ENCODE results near the gene PRKCE.
A peak's percentile ranks its signal among the peaks of the same experiment; 100 is the strongest.
"Not testable (repeated sequence)": the region's sequence is repeated elsewhere in the genome, so short reads cannot be mapped to it uniquely, and the experiment has no call there.

The PRKCE gene

DNA sequence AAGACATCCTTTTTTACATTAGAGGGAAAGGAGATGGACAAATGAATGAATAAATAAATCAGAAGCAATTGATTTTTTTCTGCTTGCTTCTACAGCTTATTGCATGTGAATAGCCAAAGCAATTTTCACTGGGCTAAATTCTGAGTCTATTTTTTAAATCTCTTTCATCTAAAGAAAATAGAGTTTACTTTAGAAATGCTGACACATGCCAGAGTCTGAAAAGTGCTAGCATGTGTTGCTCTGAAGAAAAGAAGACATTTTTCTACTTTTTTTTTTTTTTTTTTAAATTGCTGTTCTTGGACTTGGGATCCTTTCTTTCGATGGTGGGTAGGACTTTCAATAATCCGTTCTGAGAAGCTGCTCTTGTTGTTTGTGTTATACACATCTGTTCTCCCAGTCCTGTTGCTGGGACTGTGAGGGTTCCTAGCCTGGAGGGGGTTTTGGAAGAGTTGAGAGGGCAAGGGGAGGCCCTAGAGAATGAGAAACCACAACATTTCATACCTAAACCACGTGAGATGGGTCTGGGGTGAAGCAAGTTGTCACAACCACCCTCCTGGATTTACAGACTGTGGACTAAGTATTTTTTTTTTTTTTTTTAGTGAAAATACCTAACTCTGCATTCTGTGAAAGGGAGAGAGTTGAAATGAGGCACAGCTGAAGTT is 193.5 kb downstream of the PRKCE start:
- no peak for DNase-seq

DNA sequence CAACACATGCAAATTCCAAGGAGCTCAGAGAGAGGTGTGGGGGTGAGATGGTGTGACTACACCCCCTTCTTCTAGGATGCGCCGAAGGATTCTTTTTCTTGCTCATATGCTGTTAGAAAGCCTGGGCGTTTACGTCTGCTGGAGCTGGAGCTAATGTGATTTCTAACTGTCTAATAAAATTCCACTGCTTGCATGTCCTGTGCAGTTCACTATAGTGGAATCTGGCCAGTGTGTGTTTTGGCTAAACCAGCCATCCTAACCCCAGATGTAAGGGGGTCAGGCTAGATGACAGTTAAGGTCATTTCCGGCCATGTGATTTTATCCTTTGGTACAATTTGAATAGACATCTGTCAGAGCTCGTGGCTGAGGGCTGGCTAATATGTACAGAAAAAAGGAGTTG is 194.1 kb downstream of the PRKCE start:
- DNase-seq = no peak

DNA sequence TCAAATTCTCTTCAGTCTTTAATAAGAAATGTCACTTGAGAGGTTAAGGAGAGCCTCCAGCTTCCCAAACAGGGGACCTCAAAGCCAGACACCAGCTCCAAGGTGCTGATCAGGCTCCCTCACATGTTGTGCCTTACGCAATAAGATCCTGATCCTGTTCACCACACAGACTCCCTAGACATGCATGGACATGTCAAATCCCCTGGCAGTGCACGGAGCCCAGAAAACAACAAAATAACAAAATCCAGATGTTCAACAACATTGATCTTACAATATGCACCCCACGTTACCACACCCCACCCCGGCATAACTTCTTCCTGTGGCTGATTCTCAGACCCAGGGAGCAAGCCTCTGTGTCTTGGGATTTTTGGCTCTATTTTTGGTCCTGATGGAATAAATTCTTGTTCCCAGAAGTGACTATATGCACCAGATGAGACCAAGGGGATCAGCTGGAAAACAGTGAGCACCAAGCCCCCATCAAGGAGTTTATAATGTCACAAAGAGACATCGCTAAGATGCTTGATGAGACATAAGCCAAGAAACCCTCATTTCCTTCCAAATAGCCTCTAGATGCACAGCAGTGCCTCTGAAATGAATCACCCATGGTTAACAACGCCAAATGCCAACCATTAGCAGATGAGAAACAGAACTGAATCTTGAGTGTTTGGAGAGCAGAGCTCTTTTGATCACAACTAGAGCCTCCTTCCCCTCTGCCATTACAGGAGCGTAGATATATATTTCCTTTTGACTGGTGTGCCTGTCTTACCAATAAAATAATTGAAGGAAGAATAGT is 198.2 kb downstream of the PRKCE start:
- DNase-seq = peak; percentile 80

DNA sequence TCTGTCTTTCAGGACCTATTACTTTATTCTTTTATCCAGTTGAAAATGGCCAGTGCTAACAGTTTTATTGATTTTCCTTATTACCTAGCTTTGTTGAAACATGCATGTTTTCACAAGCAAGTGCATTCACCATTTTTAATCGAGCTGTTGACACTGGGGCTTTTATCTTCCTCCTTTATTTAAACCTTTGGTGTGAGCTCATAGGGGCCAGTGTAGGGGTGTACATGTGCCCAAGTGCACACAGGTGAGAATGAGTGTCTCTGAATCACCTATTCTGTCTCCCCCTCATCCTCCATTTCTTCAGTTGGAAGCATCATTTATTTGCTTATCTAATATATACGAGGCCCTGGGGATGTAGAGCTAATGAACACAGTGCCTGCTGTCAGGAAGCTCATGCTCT is 199.1 kb downstream of the PRKCE start:
- peak; percentile 14 for DNase-seq

DNA sequence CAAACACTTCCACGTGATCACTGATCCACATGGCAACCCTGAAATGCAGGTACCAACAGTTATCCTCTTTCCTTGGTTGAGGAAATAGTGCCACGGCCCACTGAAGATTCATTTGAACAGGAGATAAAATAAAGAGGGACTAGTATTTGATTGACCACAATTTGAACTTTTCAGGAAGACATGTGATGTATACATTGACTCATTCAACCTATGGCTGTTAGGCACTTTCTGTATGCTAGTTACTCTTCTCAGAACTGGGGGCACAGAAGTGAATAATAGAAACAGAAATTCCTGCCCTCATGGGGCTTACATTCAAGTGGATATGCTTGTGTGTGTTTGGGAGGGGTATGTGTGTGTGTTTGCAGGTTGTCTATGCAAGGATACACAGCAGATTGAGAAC is 199.6 kb downstream of the PRKCE start:
- no peak for DNase-seq

DNA sequence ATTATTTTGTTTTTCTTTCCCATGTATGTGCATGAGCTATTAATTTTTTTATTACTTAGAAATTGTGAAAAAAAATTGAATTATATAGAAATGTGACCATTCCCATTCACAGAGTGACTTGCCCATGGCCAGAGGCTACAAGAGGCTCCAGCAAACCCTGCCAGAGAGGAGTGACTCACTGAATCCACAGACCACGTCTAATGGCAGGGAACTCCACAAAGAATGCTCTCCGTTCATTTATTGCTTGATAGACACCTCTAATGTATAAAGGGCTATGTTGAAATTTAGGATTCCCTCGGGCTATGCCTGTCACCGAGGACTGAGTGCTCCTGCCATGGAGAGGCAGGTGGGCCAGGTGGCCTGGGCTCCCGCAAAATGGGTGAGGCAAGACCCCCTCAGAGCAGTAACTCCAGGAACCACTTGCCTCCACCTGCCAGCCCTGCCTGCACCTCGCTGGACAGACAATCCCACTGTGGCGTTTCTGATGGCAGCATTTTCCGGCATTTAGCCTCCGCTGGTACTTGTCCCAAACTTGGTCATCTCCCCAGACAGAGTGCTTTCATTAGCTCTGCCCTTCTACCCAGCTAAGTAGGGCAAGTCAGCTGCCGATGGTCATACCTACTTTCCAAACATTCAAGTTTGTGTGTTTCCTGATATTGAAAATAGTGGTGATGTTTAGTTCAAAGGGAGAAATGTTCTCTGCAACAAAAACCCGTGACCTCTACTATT is 200.3 kb downstream of the PRKCE start:
- no peak for DNase-seq

DNA sequence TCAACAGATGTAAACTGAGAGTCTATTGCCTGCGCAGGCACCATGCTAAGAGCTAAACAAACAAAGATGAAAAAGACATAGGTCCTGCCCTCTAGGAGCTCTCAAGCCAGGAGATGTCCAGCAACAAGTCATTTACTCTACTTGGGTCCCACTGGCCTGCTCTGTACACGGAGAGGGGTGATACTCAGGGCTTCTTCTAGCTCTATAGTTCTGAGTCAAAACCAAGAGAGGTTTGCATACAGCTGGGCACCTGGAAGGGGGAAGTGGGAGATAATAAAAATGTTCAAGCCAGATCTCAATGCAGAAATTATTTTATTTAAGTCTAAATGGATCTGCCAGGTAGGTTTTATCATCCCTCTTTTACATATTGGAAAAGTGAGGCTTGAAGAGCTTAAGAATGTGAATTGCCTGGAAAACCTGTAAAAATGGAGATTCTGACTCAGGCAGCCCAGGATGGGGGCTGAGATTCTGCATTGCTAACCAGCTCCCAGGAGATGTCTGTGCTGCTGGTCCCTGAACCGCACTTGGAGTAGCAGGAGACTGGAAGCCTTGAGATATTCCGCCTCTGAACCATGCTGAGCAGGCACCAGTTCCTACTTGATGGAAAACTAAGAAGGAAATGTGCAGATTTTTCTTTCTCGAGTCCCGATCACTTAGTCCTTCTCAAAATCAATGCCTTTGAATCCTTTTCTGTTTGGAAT is 201.1 kb downstream of the PRKCE start:
- no peak for DNase-seq

DNA sequence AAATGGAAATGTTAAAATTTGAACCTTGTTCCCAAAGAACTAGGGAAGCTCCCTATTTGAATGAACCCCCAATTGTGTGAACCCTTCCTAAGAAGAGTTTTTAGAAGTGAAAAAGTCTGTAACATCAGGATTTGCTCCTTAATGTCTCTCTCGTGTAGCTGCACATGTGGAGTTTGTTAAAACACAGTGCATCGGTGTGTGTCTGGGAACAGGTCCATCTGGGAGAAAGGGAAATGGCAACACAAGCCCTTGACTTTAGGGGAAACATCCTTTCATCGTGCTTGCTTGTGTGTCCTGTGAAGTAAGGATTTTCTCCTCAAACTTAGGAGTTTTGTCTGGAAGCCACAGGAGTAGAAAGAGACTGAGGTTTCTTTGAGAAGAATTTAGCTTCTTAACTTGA is 203.9 kb downstream of the PRKCE start:
- DNase-seq = no peak

DNA sequence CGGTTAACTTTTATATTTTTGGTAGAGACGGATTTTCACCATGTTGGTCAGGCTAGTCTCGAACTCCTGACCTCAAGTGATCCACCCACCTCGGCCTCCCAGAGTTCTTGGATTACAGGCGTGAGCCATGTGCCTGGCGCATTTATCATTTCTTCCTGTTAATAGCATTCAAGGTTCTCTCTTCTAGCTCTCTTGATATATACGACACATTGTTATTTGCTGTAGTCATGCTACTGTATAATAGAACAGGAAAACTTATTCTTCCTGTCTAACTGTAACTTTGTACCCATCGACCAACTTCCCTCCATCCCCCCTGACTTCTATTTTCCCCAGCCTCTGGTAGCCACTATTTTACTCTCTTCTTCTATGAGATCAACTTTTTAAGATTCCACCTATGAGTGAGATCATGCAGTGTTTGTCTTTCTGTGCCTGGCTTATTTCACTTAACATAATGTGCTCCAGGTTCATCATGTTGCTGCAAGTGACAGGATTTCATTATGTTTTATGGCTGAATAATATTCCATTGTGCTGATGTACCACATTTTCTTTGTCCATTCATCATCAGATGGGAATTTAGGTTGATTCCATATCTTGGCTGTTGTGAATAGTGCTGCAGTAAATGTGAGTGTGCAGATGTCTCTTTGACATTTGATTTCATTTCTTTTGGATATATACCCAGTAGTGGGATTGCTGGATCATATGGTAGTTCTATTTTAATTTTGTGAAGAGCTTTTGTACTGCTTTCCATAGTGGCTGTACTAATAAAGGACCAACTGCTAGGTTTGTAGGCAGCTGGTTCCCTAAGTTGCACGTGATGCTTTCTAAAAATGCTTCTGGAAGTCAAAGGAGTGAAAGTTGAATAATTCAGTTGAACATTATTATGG is 205.2 kb downstream of the PRKCE start:
- DNase-seq = no peak

DNA sequence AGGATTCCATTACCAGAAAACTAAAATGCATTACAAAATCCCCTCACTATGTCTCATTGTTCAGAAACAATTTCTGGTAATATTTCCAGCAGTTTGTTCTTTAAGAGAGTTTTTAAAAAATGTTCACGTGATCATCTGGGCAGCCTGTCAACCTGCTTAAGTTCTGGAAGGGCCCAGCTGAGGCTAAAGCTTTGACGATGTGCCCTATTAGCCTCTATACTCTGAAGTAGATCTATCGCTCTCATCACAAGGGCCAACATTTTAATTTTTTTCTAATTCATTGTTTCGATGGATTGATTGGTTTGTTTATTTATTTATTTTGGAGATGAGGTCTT is 205.8 kb downstream of the PRKCE start:
- DNase-seq = no peak

DNA sequence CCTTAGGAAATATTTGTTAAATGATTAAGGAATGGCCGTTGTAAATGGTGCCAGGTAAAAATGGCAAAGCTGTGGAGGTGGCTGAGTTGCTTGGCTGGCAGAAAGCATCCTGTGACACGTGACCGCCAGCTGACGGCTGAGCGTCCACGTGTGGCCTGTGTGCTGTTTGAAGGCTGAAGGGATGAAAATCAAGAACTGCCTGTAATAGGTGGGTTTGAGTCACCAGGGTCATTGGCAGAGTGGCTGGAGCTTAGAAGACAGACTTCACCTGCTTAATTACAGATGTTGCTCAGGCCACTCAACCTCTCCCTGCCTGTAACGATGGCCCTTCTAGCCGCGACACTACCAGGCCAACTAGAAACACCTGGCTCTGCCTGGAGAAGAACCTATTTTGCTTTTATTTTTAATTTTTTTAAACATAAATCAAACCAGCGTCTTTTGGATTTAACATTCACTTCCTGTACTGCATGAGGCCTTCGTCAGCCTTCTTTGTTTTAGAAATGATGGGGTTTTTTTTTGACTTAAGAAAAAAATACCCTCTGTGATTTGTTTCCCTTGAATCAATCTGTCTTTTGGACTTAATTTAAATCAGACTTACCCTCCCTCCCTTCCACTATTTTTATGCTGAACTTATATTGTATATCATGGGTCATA is 206.5 kb downstream of the PRKCE start:
- no peak for DNase-seq

DNA sequence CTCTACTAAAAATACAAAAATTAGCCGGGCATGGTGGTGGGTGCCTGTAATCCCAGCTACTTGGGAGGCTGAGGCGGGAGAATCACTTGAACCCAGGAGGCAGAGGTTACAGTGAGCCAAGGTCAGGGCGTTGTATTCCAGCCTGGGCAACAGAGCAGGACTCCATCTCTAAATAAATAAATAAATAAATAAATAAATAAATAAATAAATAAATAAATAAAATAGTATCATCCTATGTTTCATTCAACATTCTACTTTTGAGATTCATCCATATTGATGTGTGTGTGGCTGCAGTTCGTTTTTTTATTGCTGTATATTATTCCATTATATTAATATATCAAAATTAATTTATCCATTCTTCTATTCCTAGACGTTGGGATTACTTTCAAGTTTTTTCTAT is 207.4 kb downstream of the PRKCE start:
- not testable (repeated sequence) for DNase-seq

DNA sequence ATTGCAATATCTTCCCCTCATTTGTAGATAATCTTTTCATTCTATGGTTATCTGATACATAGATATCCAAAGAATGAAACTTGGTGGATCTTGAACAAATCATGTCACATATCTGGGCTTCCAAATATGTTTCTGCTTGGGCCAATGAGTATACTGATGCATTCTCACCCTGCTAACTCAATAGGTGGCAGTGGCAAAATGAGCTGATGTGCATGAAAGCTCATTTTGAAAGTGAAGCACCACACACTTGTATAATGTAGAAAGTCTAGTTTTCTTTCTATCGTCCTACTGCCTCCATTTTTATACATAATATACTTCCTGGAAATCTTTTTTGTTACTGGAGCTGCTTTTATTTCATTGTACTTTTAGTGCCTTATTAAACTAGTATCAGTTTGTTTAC is 208.2 kb downstream of the PRKCE start:
- no peak for DNase-seq

DNA sequence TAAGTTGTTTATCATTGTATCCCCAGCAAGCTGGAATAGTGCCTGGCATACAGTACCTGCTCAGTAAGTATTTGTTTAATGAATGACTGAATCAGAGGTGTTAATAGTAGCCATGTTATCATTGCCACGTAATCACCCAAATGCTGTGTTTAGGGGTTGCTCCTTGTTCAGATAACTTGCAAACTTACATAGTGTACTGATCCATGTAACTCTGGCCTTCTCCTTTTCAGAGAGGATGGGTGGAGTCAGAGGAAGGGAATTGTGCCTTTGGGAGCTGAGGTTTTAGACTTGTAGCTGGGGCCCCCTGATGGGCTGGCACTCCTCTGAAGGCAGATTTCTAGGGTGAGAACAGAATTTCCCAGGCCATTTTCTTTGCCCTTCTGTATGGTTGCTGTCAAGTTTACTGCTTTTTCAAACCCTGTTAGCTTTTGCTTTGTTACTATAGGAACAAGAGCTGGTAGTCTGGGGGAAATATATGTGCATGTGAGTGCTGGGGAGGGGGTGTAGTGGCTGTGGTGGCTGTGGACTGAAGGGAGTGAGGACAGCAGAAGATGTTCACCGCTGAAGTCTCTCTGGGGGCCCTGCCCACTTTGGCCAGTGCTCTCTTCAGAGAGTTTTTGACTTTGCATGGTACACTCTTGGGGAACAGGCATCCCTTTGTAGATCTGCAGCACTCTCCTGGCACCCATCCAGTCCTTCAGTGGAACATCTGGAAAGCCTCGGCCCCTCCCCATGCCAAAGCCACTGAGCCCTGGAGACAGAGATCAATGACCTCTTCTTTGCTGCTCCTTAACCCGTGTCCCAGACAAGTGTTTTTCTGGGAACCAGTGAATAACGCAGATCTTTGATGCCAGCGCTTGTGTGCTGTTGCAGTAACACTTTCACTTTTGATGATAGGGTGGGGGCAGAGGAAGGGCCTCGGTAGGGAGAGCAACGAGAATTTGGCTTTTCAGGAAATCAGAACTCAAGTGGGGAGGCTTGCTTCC is 209.0 kb downstream of the PRKCE start:
- peak; percentile 32 for DNase-seq

DNA sequence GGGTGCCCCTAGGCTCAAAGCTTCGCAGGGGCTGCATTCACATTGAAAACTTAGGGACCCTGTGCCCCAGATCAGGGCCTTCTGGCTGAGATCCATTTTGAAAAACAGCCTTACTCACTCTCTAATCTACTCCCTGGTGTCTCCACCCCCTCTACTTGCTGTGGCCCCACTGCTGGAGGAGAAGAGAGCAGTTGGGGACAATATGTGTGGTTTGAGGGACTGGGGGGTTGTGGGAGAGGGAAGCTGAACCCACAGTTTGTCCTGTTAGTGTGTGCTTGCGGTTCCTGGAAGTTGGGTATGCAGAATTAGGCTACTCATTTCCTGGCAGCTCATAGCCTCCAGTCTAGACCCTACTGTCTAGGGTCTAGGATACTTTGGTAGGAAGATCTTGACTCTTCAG is 211.4 kb downstream of the PRKCE start:
- no peak for DNase-seq

DNA sequence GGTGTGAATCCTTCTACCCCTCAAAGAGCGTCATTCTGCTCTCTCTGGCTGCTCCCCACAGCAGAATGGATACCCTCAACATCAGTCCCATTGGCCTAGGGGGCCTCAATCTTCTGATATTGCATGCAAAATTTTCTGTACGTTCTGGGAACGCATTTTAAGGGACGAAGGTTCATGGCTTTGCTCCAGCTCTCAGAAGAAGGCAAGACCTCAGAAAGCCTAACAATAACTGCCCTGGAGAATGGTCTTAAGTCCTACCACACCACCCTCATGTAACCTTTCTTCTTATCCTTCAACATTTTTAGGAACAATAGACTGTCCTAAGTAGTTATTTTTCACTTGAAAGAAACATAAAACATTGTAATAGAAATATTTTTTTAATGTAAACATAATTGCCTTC is 212.6 kb downstream of the PRKCE start:
- no peak for DNase-seq

DNA sequence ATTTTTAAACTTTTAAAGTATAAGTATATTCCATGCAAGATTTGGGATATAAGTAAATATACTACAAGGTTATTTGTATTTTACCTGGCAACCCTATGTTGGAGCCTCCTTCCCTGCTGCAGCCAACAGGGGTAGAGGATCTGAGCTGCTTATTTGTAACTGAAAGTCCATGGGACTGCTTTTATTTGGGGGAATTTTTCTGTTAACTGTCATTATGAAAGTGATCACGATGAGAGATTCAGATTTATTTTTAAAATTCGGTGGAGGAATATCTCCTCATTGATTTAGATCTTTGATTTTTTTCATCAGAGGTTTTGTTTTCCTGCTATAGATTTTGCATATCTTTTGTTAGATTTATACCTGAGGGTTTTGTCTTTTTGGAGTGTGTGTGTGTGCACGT is 215.9 kb downstream of the PRKCE start:
- no peak for DNase-seq

DNA sequence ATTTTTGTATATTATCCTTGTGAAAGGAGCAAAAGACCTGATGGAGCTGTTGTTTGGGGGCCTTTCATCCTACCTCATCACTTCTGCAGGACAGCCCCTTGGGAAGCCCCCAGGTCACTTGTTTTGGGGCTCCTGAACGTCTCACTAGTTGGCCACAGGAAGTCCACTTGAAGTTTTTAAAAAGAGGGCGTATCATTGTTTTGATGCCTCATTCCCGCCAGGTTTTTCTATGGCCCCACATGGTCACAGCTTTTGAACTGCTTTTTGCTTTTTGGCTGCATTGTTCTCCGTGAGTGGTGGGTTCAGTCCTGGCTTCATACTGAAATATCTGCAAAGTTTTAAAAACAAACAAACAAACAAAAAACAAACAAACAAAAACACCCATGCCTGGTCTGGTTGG is 216.3 kb downstream of the PRKCE start:
- DNase-seq = no peak

DNA sequence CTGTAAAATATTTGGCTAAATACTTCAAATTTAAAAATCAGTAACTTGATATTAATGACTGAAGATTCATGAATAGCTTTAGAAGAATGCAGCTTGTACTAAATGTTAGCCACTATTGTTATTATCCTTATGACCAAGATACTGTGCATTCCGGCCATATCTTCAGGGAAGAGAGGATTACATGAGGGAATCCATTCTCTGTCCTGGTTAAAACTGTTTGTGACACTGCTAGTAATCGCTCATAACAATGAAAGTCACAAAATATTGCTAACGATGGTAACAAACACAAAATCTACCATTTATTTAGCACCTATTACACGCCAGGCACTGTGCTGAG is 217.7 kb downstream of the PRKCE start:
- DNase-seq = no peak

DNA sequence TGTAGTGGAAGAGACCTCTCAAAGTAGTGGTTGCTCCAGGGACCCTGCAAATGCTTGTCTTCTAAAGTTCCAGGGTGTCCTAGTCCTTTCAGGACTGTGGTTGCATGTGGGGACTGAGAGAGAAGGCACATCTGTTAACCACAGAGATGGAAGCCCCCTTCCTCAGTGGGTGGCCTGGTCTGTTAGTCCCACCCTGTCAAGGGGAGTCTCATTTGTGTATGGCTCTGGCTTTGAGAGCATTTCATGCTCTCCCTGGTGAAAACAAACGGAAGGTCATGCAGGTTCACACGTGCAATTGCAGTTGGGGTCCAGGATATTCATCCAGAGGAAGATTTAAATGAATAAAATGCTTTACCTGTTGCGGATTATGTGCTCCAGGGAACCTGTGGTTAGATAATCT is 219.6 kb downstream of the PRKCE start:
- DNase-seq = no peak

DNA sequence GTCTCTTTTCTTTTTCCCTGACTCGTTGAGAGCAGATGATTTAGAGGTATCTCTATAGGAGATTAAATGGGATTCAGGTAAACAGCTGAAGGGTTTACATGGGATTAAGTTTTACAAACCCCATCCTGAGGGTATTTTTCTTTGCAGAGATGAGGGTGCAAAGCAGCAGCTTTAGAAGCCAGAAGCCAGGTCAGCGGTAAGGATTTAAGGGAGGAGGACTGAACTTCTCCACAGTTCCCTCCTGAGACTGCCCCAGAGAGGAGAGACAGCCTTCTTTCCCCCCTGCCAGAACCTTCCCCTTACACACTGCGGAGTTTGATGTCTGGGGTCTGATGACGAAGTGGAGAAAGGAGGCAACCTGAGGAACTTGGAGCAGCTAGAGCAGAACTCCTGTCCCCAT is 220.1 kb downstream of the PRKCE start:
- DNase-seq = no peak

All from NCI-H2171 treated with DMSO at 0.1 percent for 48 hours (cell line).